ENCODE measurements around the gene PPP3CA. TPM values are rescaled to one million over a fixed set of nuclear protein-coding genes. Genes with fewer than 3 reads are reported as not detected.
"Not testable (repeated sequence)": the region's sequence is repeated elsewhere in the genome, so short reads cannot be mapped to it uniquely, and the experiment has no call there.

PPP3CA gene
- total and polyA plus RNA-seq, 2 of the 8 experiments (the other 6 are each of a cell fraction or from before 2014, with no cell fraction given) = 7.9 to 35.0 TPM

- H3K4me2 ChIP-seq (ENCODE audit: insufficient read depth in 1 of 2, low read depth in 2 of 2, low read length in 2 of 2); H2BK5ac ChIP-seq (ENCODE audit: low read depth, low read length); H2BK120ac ChIP-seq (replicated peaks; ENCODE audit: low read depth, low read length); H2BK15ac ChIP-seq (ENCODE audit: low read length); H4K91ac ChIP-seq (replicated peaks; ENCODE audit: insufficient read length, low read length); H2BK12ac ChIP-seq (ENCODE audit: low read depth, low read length); H3K4ac ChIP-seq (replicated peaks; ENCODE audit: insufficient read length, low read depth, low read length); H3K27me3 ChIP-seq (replicated peaks in 1 of 4; ENCODE audit: control insufficient read depth in 3 of 4, extremely low read depth in 1 of 4, insufficient read depth in 3 of 4, low read length in 3 of 4); H3K18ac ChIP-seq (ENCODE audit: extremely low read depth, low read length); H3K23ac ChIP-seq (ENCODE audit: insufficient read length); H3K36me3 ChIP-seq (ENCODE audit: control insufficient read depth in 2 of 4, insufficient read depth in 4 of 4, low read length in 3 of 4); H3K56ac ChIP-seq (replicated peaks; ENCODE audit: insufficient read length, low read depth, low read length); POLR2A ChIA-PET (ENCODE audit: partially characterized antibody); H2BK20ac ChIP-seq (ENCODE audit: low read length); H3K4me3 ChIP-seq (ENCODE audit: extremely low read depth in 1 of 4, insufficient read depth in 2 of 4, low read depth in 3 of 4, low read length in 4 of 4); H4K8ac ChIP-seq (ENCODE audit: extremely low read depth, insufficient read depth, low read length); CTCF ChIA-PET (ENCODE audit: partially characterized antibody); H3K27ac ChIP-seq (ENCODE audit: low read depth, low read length); FAIRE-seq; H3K79me2 ChIP-seq (ENCODE audit: control insufficient read depth in 1 of 2, insufficient read depth in 2 of 2, low read length in 2 of 2); H3K79me1 ChIP-seq (ENCODE audit: low read depth, low read length); H2AK5ac ChIP-seq (ENCODE audit: low read depth, low read length); H3K23me2 ChIP-seq (ENCODE audit: low read depth, low read length); H3K4me1 ChIP-seq (replicated peaks in 1 of 4; ENCODE audit: control insufficient read depth in 3 of 4, insufficient read depth in 4 of 4, low read length in 3 of 4); DNase-seq (ENCODE audit: low read depth in 1 of 2, low spot score in 2 of 2); H2AFZ ChIP-seq (ENCODE audit: low read length); H4K20me1 ChIP-seq (replicated peaks in 1 of 2; ENCODE audit: control insufficient read depth in 1 of 2, insufficient read depth in 2 of 2, low read length in 2 of 2); H3K9ac ChIP-seq (replicated peaks in 1 of 4; ENCODE audit: extremely low read depth in 1 of 4, low read depth in 3 of 4, low read length in 3 of 4); H3K9me3 ChIP-seq (ENCODE audit: insufficient read depth in 2 of 2, low read depth in 1 of 2, low read length in 1 of 2); H4K5ac ChIP-seq (ENCODE audit: insufficient read length, low read depth, low read length); H3K14ac ChIP-seq (ENCODE audit: insufficient read length): not testable (repeated sequence)
- WGBS, 2 experiments (ENCODE audit: extremely low coverage in 1 of 2, insufficient coverage in 1 of 2, insufficient read length in 1 of 2, insufficient replicate concordance in 2 of 2, low coverage in 1 of 2, low lambda C conversion rate in 2 of 2, missing lambda C conversion rate in 1 of 2) = 94% methylated on average over 5 of the region's 5 CpGs; no CpG with 5 or more reads in 1 of the 2 experiments
These were observed 216.3 kb downstream of the PPP3CA start for GRCh38 chr4:101131058-101131457.

- POLR2A ChIA-PET (ENCODE audit: partially characterized antibody); H2BK5ac ChIP-seq (ENCODE audit: low read depth, low read length); H2AFZ ChIP-seq (ENCODE audit: low read length); H3K14ac ChIP-seq (ENCODE audit: insufficient read length); H3K27me3 ChIP-seq (replicated peaks in 1 of 4; ENCODE audit: control insufficient read depth in 3 of 4, extremely low read depth in 1 of 4, insufficient read depth in 3 of 4, low read length in 3 of 4); H4K91ac ChIP-seq (replicated peaks; ENCODE audit: insufficient read length, low read length); H4K5ac ChIP-seq (ENCODE audit: insufficient read length, low read depth, low read length); H2AK5ac ChIP-seq (ENCODE audit: low read depth, low read length); H4K8ac ChIP-seq (ENCODE audit: extremely low read depth, insufficient read depth, low read length); H3K36me3 ChIP-seq (ENCODE audit: control insufficient read depth in 2 of 4, insufficient read depth in 4 of 4, low read length in 3 of 4); H3K23ac ChIP-seq (ENCODE audit: insufficient read length); FAIRE-seq; H2BK12ac ChIP-seq (ENCODE audit: low read depth, low read length); DNase-seq (ENCODE audit: low read depth in 1 of 2, low spot score in 2 of 2); H3K4me1 ChIP-seq (replicated peaks in 1 of 4; ENCODE audit: control insufficient read depth in 3 of 4, insufficient read depth in 4 of 4, low read length in 3 of 4); H2BK120ac ChIP-seq (replicated peaks; ENCODE audit: low read depth, low read length); H3K4me2 ChIP-seq (ENCODE audit: insufficient read depth in 1 of 2, low read depth in 2 of 2, low read length in 2 of 2); H3K23me2 ChIP-seq (ENCODE audit: low read depth, low read length); H3K4ac ChIP-seq (replicated peaks; ENCODE audit: insufficient read length, low read depth, low read length); H3K4me3 ChIP-seq (ENCODE audit: extremely low read depth in 1 of 4, insufficient read depth in 2 of 4, low read depth in 3 of 4, low read length in 4 of 4); H3K79me2 ChIP-seq (ENCODE audit: control insufficient read depth in 1 of 2, insufficient read depth in 2 of 2, low read length in 2 of 2); H3K9me3 ChIP-seq (ENCODE audit: insufficient read depth in 2 of 2, low read depth in 1 of 2, low read length in 1 of 2); H3K18ac ChIP-seq (ENCODE audit: extremely low read depth, low read length); H2BK20ac ChIP-seq (ENCODE audit: low read length); H3K56ac ChIP-seq (replicated peaks; ENCODE audit: insufficient read length, low read depth, low read length); H2BK15ac ChIP-seq (ENCODE audit: low read length); H4K20me1 ChIP-seq (replicated peaks in 1 of 2; ENCODE audit: control insufficient read depth in 1 of 2, insufficient read depth in 2 of 2, low read length in 2 of 2); H3K9ac ChIP-seq (replicated peaks in 1 of 4; ENCODE audit: extremely low read depth in 1 of 4, low read depth in 3 of 4, low read length in 3 of 4); H3K79me1 ChIP-seq (ENCODE audit: low read depth, low read length); H3K27ac ChIP-seq (ENCODE audit: low read depth, low read length): not testable (repeated sequence)
- CTCF ChIA-PET (ENCODE audit: partially characterized antibody) = interaction anchor here (0.8 kb wide), 1 partner anchor 199 kb away, joined by 3 read pairs; no protein-coding TSS in a partner anchor
- 100% methylated on average over 1 of the region's 1 CpG; no CpG with 5 or more reads in 1 of the 2 experiments for WGBS, 2 experiments (ENCODE audit: extremely low coverage in 1 of 2, insufficient coverage in 1 of 2, insufficient read length in 1 of 2, insufficient replicate concordance in 2 of 2, low coverage in 1 of 2, low lambda C conversion rate in 2 of 2, missing lambda C conversion rate in 1 of 2)
These were observed 218.4 kb downstream of the PPP3CA start for GRCh38 chr4:101128898-101129297.

All from H1 (cell line).